HuH-7 (cell line): ENCODE results near the gene NKX6-1.

Experiments
- DNase-seq: peaks from one replicate; pipeline ENCODE4 v3.0.0; 2011; ENCODE audit warnings: low spot score

NKX6-1 gene

GRCh38 chr4:84479663-84480062, 19.4 kb downstream of the NKX6-1 start:
- DNase-seq: no peak

- no peak for DNase-seq
Observed at GRCh38 chr4:84477738-84478137, 21.4 kb downstream of the NKX6-1 start.

DNA sequence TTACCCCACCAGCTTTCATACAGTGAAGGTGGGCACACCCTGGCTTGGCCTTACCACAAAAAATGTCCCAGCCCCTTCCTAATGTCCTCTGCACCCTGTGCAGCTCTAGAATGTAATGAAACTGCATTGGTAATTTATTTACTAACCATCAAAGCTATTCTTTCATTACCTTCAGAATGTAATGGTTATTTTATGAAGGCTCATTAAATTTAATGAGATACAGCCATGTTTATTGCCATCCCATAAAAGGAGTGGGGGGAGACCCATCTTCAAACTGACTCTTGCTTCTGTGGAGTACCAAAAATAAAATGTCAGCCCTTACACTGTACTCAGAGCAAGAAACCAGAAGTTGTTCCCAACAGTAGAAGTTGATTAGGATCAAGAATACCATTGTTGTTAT, 25.0 kb downstream of the NKX6-1 start:
- DNase-seq: no peak

- DNase-seq: no peak
Observed at GRCh38 chr4:84472154-84472553, 26.9 kb downstream of the NKX6-1 start.

DNA sequence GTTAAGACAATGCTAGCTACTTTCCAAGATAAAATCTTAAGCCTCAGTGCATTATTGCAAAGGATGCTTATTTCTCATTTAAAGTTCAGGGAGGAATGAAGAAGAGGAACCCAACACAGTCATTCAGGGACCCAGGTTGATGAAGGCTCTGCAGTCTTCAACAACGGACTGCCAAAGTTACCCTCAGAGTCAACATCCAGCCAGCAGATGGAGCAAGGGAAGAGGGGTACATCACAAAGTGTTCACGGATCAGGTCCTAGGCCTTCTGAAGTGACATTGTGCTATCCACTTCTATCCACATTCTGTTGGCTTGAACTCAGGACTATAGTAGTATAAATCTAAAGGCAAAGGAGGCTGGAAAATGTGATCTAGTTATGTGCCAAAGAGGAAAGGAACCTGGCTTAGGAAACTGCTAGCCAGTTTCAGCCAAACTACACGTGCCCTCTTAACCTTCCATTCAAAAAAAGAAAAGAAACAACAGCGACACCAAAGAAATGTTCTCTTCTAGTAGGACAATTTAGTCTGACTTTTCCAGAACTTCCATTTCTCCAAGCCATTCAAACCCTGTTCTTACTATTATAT, 28.8 kb downstream of the NKX6-1 start:
- no peak for DNase-seq

GRCh38 chr4:84467601-84468000, 31.5 kb downstream of the NKX6-1 start:
- DNase-seq: no peak

- DNase-seq: no peak
Observed at GRCh38 chr4:84459783-84460182, 39.3 kb downstream of the NKX6-1 start.

GRCh38 chr4:84456157-84456556, 42.9 kb downstream of the NKX6-1 start:
- no peak for DNase-seq

DNA sequence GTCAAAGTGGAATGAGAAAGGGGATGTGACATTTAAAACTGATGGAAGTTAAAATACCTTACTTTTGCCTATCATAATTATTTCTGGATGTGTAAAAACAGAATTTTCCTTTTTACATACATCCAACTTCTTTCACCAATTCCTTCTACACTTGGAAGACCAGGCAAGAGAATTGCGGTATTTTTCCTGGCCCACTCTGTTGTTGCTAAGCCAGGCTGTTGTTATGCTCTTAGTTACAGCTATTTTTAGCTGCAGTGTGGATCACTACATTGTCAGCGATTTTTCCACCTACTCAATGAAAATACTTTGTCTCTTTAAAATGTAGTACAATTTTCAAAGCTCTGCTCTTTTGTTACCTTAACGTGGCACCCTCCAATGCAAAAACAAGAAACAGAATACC, 43.4 kb downstream of the NKX6-1 start:
- DNase-seq: no peak

DNA sequence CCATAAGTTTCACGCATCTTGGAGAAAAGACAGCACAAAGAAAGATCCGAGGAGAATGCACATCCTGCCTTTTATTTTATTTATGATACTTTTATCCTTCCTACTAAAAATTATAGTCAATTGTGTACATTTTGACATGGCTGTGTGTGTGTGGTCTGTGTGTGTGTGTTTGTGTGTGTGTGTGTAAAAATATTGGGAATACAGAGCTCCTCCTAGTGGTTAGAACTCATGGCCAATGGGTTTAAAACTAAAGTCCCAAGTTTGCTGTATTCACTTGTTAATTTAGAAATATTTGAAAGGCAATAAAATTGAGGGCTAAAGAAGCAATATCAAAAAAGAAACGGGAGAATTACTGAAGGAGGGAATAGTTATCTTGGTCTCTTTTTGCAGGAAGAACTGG, 47.5 kb downstream of the NKX6-1 start:
- no peak for DNase-seq

DNA sequence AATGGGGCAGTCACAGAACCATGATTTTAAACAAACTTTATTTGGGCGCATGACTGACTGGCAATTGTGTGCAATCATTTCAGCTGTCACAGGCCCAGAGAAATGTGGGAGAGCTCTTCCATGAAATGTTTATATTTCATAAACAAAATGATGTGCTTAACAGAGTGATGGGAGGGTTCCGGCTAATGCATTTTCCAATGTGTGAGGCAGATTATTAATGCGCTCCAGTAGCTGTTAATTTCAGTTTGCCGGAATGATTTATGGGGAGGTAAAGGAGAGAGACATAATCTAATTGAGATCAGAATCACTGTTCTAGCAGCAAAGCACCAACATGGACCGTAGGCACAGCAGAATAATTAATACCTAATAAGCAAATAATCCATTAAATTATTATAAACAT, 55.6 kb downstream of the NKX6-1 start:
- no peak for DNase-seq

DNA sequence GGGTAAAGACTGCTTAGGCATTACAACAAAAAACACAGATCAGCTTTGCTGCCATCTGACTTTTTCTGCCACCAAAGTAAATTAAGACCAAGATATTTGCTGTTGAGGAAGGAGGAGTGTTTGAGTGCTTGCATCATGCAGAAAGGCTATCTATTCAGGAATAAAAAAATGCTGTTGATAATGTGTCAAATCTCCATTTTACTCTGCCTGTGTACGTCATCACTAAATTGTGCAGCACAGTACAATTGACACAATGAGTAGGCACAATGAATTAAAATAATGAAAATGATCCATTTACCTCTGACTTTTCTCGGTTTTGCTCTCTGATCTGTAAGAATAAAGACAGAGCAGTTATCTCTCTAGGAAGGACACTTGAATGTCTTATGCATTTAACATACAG, 56.3 kb downstream of the NKX6-1 start:
- DNase-seq: no peak
